ENCODE results near the gene BAX. TPM values are rescaled to one million over a fixed set of nuclear protein-coding genes. Genes with fewer than 3 reads are reported as not detected.

The BAX gene
- polyA plus RNA-seq, 1 donor (not counting 4 experiments of a cell fraction or from before 2014, with no cell fraction given): 113 TPM

GRCh38 chr19:49006905-49007304 is 52.2 kb downstream of the BAX start:
- H3K9ac ChIP-seq (ENCODE audit: control insufficient read depth, extremely low read depth, insufficient read depth, low read length): no peak overlapping the region
- no peak overlapping the region for H3K4me2 ChIP-seq (ENCODE audit: control insufficient read depth, extremely low read depth, insufficient read depth, low read depth, low read length)
- no peaks in the 10 kb centered on the region for H4K20me1 ChIP-seq (ENCODE audit: control insufficient read depth, extremely low read depth, insufficient read depth, low read length)
- no peak for FAIRE-seq
- H3K79me2 ChIP-seq (ENCODE audit: control insufficient read depth, insufficient read depth, low read length): no peaks in the 10 kb centered on the region
- H3K9me3 ChIP-seq (ENCODE audit: control insufficient read depth, low read depth, low read length): no peaks in the 10 kb centered on the region
- dilution Hi-C loops (cut with MboI; ENCODE audit: extremely low pct_ligation_motif_present, low sequenced_read_pairs): no loop called here
- H3K9me1 ChIP-seq (ENCODE audit: control insufficient read depth, extremely low read depth, insufficient read depth, low read length): no peaks in the 10 kb centered on the region
- no peak overlapping the region for H3K27ac ChIP-seq (ENCODE audit: control insufficient read depth, insufficient read depth, low read length)
- no peaks in the 10 kb centered on the region for H3K27me3 ChIP-seq (ENCODE audit: control insufficient read depth, extremely low read depth, insufficient read depth, low read length)
- no peaks in the 10 kb centered on the region for H3K4me1 ChIP-seq (ENCODE audit: control insufficient read depth, extremely low read depth, insufficient read depth, low read length)
- DNase-seq (ENCODE audit: low read depth, low spot score): no peak
- no peak overlapping the region for H3K4me3 ChIP-seq (ENCODE audit: control insufficient read depth in 2 of 3, extremely low read depth in 1 of 3, insufficient read depth in 2 of 3, low read depth in 1 of 3, low read length in 3 of 3)
- H2AFZ ChIP-seq (ENCODE audit: control insufficient read depth, low read length): no peak overlapping the region
- peaks cover 39% of the 10 kb centered on the region in 2 experiments for H3K36me3 ChIP-seq (ENCODE audit: control insufficient read depth in 2 of 2, extremely low read depth in 1 of 2, insufficient read depth in 2 of 2, low read length in 2 of 2)
- TF ChIP-seq EZH2 (IDR thresholded peaks at IDR 0.05; ENCODE audit: low read length) (no peak), CTCF (optimal IDR thresholded peaks at IDR 0.05 in 1 of 3, IDR thresholded peaks at IDR 0.05 in 1 of 3, conservative IDR thresholded peaks at IDR 0.05 in 1 of 3; ENCODE audit: extremely low read depth in 1 of 3, insufficient read depth in 2 of 3, low read length in 3 of 3) (no peak)

GRCh38 chr19:49009828-49010227 is 55.2 kb downstream of the BAX start:
- H3K36me3 ChIP-seq (ENCODE audit: control insufficient read depth in 2 of 2, extremely low read depth in 1 of 2, insufficient read depth in 2 of 2, low read length in 2 of 2): peaks cover 26 to 39% of the 10 kb centered on the region in 2 experiments
- dilution Hi-C loops (cut with MboI; ENCODE audit: extremely low pct_ligation_motif_present, low sequenced_read_pairs): no loop called here

More at GRCh38 chr19:49009828-49010227, 55.2 kb downstream of the BAX start:
- H3K27me3 ChIP-seq (ENCODE audit: control insufficient read depth, extremely low read depth, insufficient read depth, low read length): no peaks in the 10 kb centered on the region
- no peak overlapping the region for H3K27ac ChIP-seq (ENCODE audit: control insufficient read depth, insufficient read depth, low read length)
- no peaks in the 10 kb centered on the region for H4K20me1 ChIP-seq (ENCODE audit: control insufficient read depth, extremely low read depth, insufficient read depth, low read length)
- no peaks in the 10 kb centered on the region for H3K9me1 ChIP-seq (ENCODE audit: control insufficient read depth, extremely low read depth, insufficient read depth, low read length)
- TF ChIP-seq CTCF (optimal IDR thresholded peaks at IDR 0.05 in 1 of 3, IDR thresholded peaks at IDR 0.05 in 1 of 3, conservative IDR thresholded peaks at IDR 0.05 in 1 of 3; ENCODE audit: extremely low read depth in 1 of 3, insufficient read depth in 2 of 3, low read length in 3 of 3) (no peak), EZH2 (IDR thresholded peaks at IDR 0.05; ENCODE audit: low read length) (no peak)
- H3K4me1 ChIP-seq (ENCODE audit: control insufficient read depth, extremely low read depth, insufficient read depth, low read length): no peaks in the 10 kb centered on the region
- no peak for DNase-seq (ENCODE audit: low read depth, low spot score)
- no peak overlapping the region for H2AFZ ChIP-seq (ENCODE audit: control insufficient read depth, low read length)
- H3K9me3 ChIP-seq (ENCODE audit: control insufficient read depth, low read depth, low read length): no peaks in the 10 kb centered on the region
- H3K9ac ChIP-seq (ENCODE audit: control insufficient read depth, extremely low read depth, insufficient read depth, low read length): no peak overlapping the region
- no peak for FAIRE-seq
- H3K79me2 ChIP-seq (ENCODE audit: control insufficient read depth, insufficient read depth, low read length): no peaks in the 10 kb centered on the region
- no peak overlapping the region for H3K4me3 ChIP-seq (ENCODE audit: control insufficient read depth in 2 of 3, extremely low read depth in 1 of 3, insufficient read depth in 2 of 3, low read depth in 1 of 3, low read length in 3 of 3)
- H3K4me2 ChIP-seq (ENCODE audit: control insufficient read depth, extremely low read depth, insufficient read depth, low read depth, low read length): no peak overlapping the region

All from keratinocyte (primary cell).